Measurements from ENCODE around the gene BICRA. TPM values are rescaled to one million over a fixed set of nuclear protein-coding genes. Genes with fewer than 3 reads are reported as not detected.

BICRA gene
- total and polyA plus RNA-seq, 2 of the 8 experiments (the other 6 are each of a cell fraction or from before 2014, with no cell fraction given): 1.5 to 29.2 TPM

DNA sequence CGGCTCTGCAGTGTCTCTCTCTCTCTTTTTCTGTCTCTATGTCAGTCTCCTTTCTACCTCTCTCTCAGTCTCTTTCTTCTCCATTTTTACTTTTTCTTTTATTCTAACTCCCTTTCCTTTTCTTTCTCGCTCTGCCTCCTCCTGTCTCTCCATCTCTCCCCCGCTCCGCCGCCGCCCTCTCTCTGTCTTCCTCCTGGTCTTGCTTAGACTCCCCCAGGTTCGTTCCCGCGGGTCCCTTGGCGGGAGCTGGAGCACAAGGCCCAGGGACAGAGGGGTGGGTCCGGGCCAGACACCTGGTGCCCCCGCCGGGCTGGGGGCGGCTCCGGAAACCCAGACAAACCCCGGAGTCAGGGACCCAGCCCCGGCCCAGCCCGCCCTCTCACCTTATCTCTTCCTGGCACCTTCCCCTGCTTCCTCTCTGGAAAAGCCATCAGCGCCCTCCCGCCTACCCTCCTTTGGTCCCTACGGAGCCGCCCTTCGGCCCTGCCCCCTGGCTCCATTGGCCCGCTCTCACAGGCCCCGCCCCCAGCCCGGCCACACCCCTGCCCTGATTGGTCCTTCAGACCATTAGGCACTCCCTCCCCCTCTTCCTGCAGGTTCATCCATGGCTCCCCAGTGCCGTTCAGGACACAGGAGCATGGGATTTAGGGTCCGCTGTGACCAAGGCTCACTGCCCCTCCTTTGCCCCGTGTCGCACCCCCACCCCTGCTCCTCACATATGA lies 121.0 kb downstream of the BICRA start (continued):
- TF ChIP-seq, protein P1, sequence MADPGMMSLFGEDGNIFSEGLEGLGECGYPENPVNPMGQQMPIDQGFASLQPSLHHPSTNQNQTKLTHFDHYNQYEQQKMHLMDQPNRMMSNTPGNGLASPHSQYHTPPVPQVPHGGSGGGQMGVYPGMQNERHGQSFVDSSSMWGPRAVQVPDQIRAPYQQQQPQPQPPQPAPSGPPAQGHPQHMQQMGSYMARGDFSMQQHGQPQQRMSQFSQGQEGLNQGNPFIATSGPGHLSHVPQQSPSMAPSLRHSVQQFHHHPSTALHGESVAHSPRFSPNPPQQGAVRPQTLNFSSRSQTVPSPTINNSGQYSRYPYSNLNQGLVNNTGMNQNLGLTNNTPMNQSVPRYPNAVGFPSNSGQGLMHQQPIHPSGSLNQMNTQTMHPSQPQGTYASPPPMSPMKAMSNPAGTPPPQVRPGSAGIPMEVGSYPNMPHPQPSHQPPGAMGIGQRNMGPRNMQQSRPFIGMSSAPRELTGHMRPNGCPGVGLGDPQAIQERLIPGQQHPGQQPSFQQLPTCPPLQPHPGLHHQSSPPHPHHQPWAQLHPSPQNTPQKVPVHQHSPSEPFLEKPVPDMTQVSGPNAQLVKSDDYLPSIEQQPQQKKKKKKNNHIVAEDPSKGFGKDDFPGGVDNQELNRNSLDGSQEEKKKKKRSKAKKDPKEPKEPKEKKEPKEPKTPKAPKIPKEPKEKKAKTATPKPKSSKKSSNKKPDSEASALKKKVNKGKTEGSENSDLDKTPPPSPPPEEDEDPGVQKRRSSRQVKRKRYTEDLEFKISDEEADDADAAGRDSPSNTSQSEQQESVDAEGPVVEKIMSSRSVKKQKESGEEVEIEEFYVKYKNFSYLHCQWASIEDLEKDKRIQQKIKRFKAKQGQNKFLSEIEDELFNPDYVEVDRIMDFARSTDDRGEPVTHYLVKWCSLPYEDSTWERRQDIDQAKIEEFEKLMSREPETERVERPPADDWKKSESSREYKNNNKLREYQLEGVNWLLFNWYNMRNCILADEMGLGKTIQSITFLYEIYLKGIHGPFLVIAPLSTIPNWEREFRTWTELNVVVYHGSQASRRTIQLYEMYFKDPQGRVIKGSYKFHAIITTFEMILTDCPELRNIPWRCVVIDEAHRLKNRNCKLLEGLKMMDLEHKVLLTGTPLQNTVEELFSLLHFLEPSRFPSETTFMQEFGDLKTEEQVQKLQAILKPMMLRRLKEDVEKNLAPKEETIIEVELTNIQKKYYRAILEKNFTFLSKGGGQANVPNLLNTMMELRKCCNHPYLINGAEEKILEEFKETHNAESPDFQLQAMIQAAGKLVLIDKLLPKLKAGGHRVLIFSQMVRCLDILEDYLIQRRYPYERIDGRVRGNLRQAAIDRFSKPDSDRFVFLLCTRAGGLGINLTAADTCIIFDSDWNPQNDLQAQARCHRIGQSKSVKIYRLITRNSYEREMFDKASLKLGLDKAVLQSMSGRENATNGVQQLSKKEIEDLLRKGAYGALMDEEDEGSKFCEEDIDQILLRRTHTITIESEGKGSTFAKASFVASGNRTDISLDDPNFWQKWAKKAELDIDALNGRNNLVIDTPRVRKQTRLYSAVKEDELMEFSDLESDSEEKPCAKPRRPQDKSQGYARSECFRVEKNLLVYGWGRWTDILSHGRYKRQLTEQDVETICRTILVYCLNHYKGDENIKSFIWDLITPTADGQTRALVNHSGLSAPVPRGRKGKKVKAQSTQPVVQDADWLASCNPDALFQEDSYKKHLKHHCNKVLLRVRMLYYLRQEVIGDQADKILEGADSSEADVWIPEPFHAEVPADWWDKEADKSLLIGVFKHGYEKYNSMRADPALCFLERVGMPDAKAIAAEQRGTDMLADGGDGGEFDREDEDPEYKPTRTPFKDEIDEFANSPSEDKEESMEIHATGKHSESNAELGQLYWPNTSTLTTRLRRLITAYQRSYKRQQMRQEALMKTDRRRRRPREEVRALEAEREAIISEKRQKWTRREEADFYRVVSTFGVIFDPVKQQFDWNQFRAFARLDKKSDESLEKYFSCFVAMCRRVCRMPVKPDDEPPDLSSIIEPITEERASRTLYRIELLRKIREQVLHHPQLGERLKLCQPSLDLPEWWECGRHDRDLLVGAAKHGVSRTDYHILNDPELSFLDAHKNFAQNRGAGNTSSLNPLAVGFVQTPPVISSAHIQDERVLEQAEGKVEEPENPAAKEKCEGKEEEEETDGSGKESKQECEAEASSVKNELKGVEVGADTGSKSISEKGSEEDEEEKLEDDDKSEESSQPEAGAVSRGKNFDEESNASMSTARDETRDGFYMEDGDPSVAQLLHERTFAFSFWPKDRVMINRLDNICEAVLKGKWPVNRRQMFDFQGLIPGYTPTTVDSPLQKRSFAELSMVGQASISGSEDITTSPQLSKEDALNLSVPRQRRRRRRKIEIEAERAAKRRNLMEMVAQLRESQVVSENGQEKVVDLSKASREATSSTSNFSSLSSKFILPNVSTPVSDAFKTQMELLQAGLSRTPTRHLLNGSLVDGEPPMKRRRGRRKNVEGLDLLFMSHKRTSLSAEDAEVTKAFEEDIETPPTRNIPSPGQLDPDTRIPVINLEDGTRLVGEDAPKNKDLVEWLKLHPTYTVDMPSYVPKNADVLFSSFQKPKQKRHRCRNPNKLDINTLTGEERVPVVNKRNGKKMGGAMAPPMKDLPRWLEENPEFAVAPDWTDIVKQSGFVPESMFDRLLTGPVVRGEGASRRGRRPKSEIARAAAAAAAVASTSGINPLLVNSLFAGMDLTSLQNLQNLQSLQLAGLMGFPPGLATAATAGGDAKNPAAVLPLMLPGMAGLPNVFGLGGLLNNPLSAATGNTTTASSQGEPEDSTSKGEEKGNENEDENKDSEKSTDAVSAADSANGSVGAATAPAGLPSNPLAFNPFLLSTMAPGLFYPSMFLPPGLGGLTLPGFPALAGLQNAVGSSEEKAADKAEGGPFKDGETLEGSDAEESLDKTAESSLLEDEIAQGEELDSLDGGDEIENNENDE (IDR thresholded peaks at IDR 0.05; ENCODE audit: insufficient replicate concordance, low read length): no peak
- no peak for TF ChIP-seq MAFK (IDR thresholded peaks at IDR 0.05; ENCODE audit: low read depth, low read length)
- TF ChIP-seq, protein P2, sequence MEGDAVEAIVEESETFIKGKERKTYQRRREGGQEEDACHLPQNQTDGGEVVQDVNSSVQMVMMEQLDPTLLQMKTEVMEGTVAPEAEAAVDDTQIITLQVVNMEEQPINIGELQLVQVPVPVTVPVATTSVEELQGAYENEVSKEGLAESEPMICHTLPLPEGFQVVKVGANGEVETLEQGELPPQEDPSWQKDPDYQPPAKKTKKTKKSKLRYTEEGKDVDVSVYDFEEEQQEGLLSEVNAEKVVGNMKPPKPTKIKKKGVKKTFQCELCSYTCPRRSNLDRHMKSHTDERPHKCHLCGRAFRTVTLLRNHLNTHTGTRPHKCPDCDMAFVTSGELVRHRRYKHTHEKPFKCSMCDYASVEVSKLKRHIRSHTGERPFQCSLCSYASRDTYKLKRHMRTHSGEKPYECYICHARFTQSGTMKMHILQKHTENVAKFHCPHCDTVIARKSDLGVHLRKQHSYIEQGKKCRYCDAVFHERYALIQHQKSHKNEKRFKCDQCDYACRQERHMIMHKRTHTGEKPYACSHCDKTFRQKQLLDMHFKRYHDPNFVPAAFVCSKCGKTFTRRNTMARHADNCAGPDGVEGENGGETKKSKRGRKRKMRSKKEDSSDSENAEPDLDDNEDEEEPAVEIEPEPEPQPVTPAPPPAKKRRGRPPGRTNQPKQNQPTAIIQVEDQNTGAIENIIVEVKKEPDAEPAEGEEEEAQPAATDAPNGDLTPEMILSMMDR (IDR thresholded peaks at IDR 0.05; ENCODE audit: control extremely low read depth in 1 of 3, insufficient read depth in 1 of 3, low read depth in 1 of 3, low read length in 3 of 3): no peak
- 0 out of 4 replicates have a peak, but pooled peaks of 1 of the 2 experiments have one; percentile 24 for TF ChIP-seq SIN3A (conservative IDR thresholded peaks at IDR 0.05 in 1 of 2, IDR thresholded peaks at IDR 0.05 in 1 of 2; ENCODE audit: low read depth in 1 of 2, low read length in 2 of 2)
- no peak for TF ChIP-seq POLR2AphosphoS5 (IDR thresholded peaks at IDR 0.05; ENCODE audit: low read depth, low read length)
- TF ChIP-seq SUZ12 (IDR thresholded peaks at IDR 0.05; ENCODE audit: low read length): no peak
- no peak for TF ChIP-seq JUN (IDR thresholded peaks at IDR 0.05; ENCODE audit: low read depth, low read length)

Data from H1 (cell line).